Activated CD8-positive, alpha-beta T cell treated with anti-CD3 and anti-CD28 coated beads, Interleukin-2, amount 10 ng/mL, durations not matched to agents 7 days and 5 days (primary cell): ENCODE measurements around the gene PKD2L1. TPM values are rescaled to one million over a fixed set of nuclear protein-coding genes. Genes with fewer than 3 reads are reported as not detected.
A peak's percentile ranks its signal among the peaks of the same experiment; 100 is the strongest.

ENCODE experiments used
- ATAC-seq: fragments of 150-1000 bp; cut with Tn5 transposase; one replicate; pipeline ENCODE4 v1.10.0; 2021; ENCODE audit warnings: moderate library complexity
- CTCF ChIA-PET: fragments of 350-600 bp; sonication (Branson Sonifier 250); formaldehyde crosslinking; loops from one replicate; lab custom pipeline; 2021; ENCODE audit warnings: antibody characterized with exemption; lab: Charles Lee
- POLR2A ChIA-PET: fragments of 350-600 bp; sonication (Branson Sonifier 250); formaldehyde crosslinking; loops from one replicate; lab custom pipeline; 2021; ENCODE audit warnings: antibody characterized with exemption; lab: Charles Lee
- DNase-seq: peaks from one replicate; pipeline ENCODE4 v3.0.0-alpha.2; 2020
- H3K27ac Mint-ChIP-seq: one replicate; pipeline ENCODE4 v1.8.0; 2021; ENCODE audit warnings: mild to moderate bottlenecking, mixed read lengths
- H3K27me3 Mint-ChIP-seq: one replicate; pipeline ENCODE4 v1.8.0; 2021; ENCODE audit warnings: low read depth, mixed read lengths
- H3K36me3 Mint-ChIP-seq: one replicate; pipeline ENCODE4 v1.8.0; 2021; ENCODE audit warnings: low read depth, mixed read lengths
- H3K4me1 Mint-ChIP-seq: one replicate; pipeline ENCODE4 v1.8.0; 2021; ENCODE audit warnings: low read depth, mixed read lengths
- H3K4me3 Mint-ChIP-seq: one replicate; pipeline ENCODE4 v1.8.0; 2021; ENCODE audit warnings: mild to moderate bottlenecking, mixed read lengths
- H3K9me3 Mint-ChIP-seq: one replicate; pipeline ENCODE4 v1.8.0; 2022; ENCODE audit warnings: mixed read lengths; ENCODE audit not compliant: insufficient read depth
- total RNA-seq, 2 experiments: library from RNA; stranded (reverse); gene quantifications; one replicate each; pipeline ENCODE4 v1.2.3, GENCODE V29; 2021

PKD2L1 gene
- total RNA-seq, 2 experiments from 2014 or later = 0.10 to 0.68 TPM

GRCh38 chr10:100344241-100344788 is 14.3 kb upstream of the PKD2L1 start:
- H3K4me3 Mint-ChIP-seq = no peak overlapping the region
- CTCF ChIA-PET = interaction anchor here (0.7 to 24.9 kb wide), 12 partner anchors 10 to 191 kb away, joined by 3 to 311 read pairs (median 4); partner anchors contain the start of genes HIF1AN and SEC31B

GRCh38 chr10:100342627-100342972 is 12.6 kb upstream of the PKD2L1 start:
- ATAC-seq (no peak), DNase-seq (no peak)
- Mint-ChIP-seq H3K4me1 (peaks cover 51% of the 10 kb centered on the region), H3K9me3 (no peaks in the 10 kb centered on the region), H3K27me3 (no peaks in the 10 kb centered on the region), H3K27ac (peak overlapping the region; percentile 6), H3K4me3 (no peak overlapping the region), H3K36me3 (peaks cover 1% of the 10 kb centered on the region)
- ChIA-PET POLR2A (interaction anchor here (2.1 kb wide), 1 partner anchor 31 kb away, joined by 8 read pairs; no protein-coding TSS in a partner anchor), CTCF (interaction anchor here (0.7 to 24.9 kb wide), 12 partner anchors 9 to 176 kb away, joined by 3 to 311 read pairs (median 6); partner anchors contain the start of gene SEC31B)

More at GRCh38 chr10:100344241-100344788, 14.3 kb upstream of the PKD2L1 start:
- Mint-ChIP-seq H3K9me3 (no peaks in the 10 kb centered on the region), H3K4me1 (peaks cover 53% of the 10 kb centered on the region), H3K27me3 (no peaks in the 10 kb centered on the region), H3K27ac (no peak overlapping the region), H3K36me3 (peaks cover 18% of the 10 kb centered on the region)
- POLR2A ChIA-PET = interaction anchor here (2.1 to 5.7 kb wide), 2 partner anchors 26 to 29 kb away, joined by 8 to 43 read pairs; no protein-coding TSS in a partner anchor
- ATAC-seq = no peak
- DNase-seq = no peak

- DNase-seq (peak; percentile 72), ATAC-seq (peak; percentile 18)
- Mint-ChIP-seq H3K4me3 (no peak overlapping the region), H3K9me3 (no peaks in the 10 kb centered on the region), H3K36me3 (no peaks in the 10 kb centered on the region), H3K27ac (peak overlapping the region; percentile 18), H3K4me1 (peaks cover 51% of the 10 kb centered on the region), H3K27me3 (no peaks in the 10 kb centered on the region)
- ChIA-PET CTCF (interaction anchor here (0.7 to 24.9 kb wide), 11 partner anchors 10 to 177 kb away, joined by 3 to 311 read pairs (median 6); partner anchors contain the start of gene SEC31B), POLR2A (interaction anchor here (1.2 kb wide), 1 partner anchor 167 kb away, joined by 3 read pairs; no protein-coding TSS in a partner anchor)
These were observed 12.1 kb upstream of the PKD2L1 start for GRCh38 chr10:100341953-100342626.

- peaks cover 49% of the 10 kb centered on the region for H3K4me1 Mint-ChIP-seq
- ATAC-seq = no peak
- no peak overlapping the region for H3K4me3 Mint-ChIP-seq
- DNase-seq = no peak
- no peaks in the 10 kb centered on the region for H3K36me3 Mint-ChIP-seq
- ChIA-PET POLR2A (interaction anchor here (0.6 to 1.2 kb wide), 2 partner anchors 168 to 211 kb away, joined by 3 read pairs; no protein-coding TSS in a partner anchor), CTCF (interaction anchor here (0.8 to 24.9 kb wide), 10 partner anchors 9 to 178 kb away, joined by 3 to 311 read pairs (median 8); partner anchors contain the start of gene SEC31B)
- H3K27ac Mint-ChIP-seq = peak overlapping the region; percentile 18
- no peaks in the 10 kb centered on the region for H3K27me3 Mint-ChIP-seq
- H3K9me3 Mint-ChIP-seq = no peaks in the 10 kb centered on the region
These were observed 11.2 kb upstream of the PKD2L1 start for GRCh38 chr10:100340948-100341847.

GRCh38 chr10:100339236-100339635 is 9.2 kb upstream of the PKD2L1 start:
- ChIA-PET CTCF (interaction anchor here (0.7 to 24.9 kb wide), 22 partner anchors 7 to 183 kb away, joined by 3 to 311 read pairs (median 6); partner anchors contain the start of gene SCD), POLR2A (interaction anchor here (0.7 to 1.6 kb wide), 2 partner anchors 93 to 169 kb away, joined by 3 to 5 read pairs; no protein-coding TSS in a partner anchor)
- no peaks in the 10 kb centered on the region for H3K9me3 Mint-ChIP-seq
- ATAC-seq (no peak), DNase-seq (no peak)
- peaks cover 3% of the 10 kb centered on the region for H3K27me3 Mint-ChIP-seq
- H3K4me3 Mint-ChIP-seq = no peak overlapping the region
- H3K27ac Mint-ChIP-seq = peak overlapping the region; percentile 7
- H3K4me1 Mint-ChIP-seq = peaks cover 34% of the 10 kb centered on the region
- H3K36me3 Mint-ChIP-seq = no peaks in the 10 kb centered on the region

- Mint-ChIP-seq H3K27ac (peak overlapping the region; percentile 60), H3K4me1 (peaks cover 29% of the 10 kb centered on the region), H3K27me3 (peaks cover 9% of the 10 kb centered on the region), H3K9me3 (no peaks in the 10 kb centered on the region), H3K4me3 (no peak overlapping the region), H3K36me3 (no peaks in the 10 kb centered on the region)
- POLR2A ChIA-PET = interaction anchor here (0.7 to 1.6 kb wide), 2 partner anchors 94 to 170 kb away, joined by 3 to 5 read pairs; no protein-coding TSS in a partner anchor
- CTCF ChIA-PET = interaction anchor here (0.7 to 24.9 kb wide), 22 partner anchors 8 to 184 kb away, joined by 3 to 311 read pairs (median 6); partner anchors contain the start of gene SCD
- peak; percentile 88 for DNase-seq
- ATAC-seq = peak; percentile 90
These were observed 8.5 kb upstream of the PKD2L1 start for GRCh38 chr10:100338434-100339036.

- DNase-seq (no peak), ATAC-seq (no peak)
- Mint-ChIP-seq H3K4me1 (peaks cover 20% of the 10 kb centered on the region), H3K36me3 (no peaks in the 10 kb centered on the region), H3K27ac (no peak overlapping the region), H3K9me3 (no peaks in the 10 kb centered on the region), H3K4me3 (no peak overlapping the region), H3K27me3 (peaks cover 21% of the 10 kb centered on the region)
- ChIA-PET POLR2A (no interaction called here), CTCF (interaction anchor here (1.2 to 24.9 kb wide), 2 partner anchors 97 to 148 kb away, joined by 4 to 311 read pairs; no protein-coding TSS in a partner anchor)
These were observed 4.7 kb upstream of the PKD2L1 start for GRCh38 chr10:100334762-100335161.

- no peaks in the 10 kb centered on the region for H3K9me3 Mint-ChIP-seq
- ChIA-PET CTCF (interaction anchor here (1.2 to 24.9 kb wide), 3 partner anchors 98 to 185 kb away, joined by 4 to 311 read pairs (median 6); no protein-coding TSS in a partner anchor), POLR2A (no interaction called here)
- DNase-seq = no peak
- H3K27me3 Mint-ChIP-seq = peaks cover 21% of the 10 kb centered on the region
- no peak overlapping the region for H3K4me3 Mint-ChIP-seq
- H3K27ac Mint-ChIP-seq = no peak overlapping the region
- peaks cover 11% of the 10 kb centered on the region for H3K4me1 Mint-ChIP-seq
- no peak for ATAC-seq
- H3K36me3 Mint-ChIP-seq = no peaks in the 10 kb centered on the region
These were observed 3.8 kb upstream of the PKD2L1 start for GRCh38 chr10:100333661-100334440.

- POLR2A ChIA-PET = interaction anchor here (0.6 kb wide), 1 partner anchor 274 kb away, joined by 3 read pairs; no protein-coding TSS in a partner anchor
These were observed 3.1 kb upstream of the PKD2L1 start for GRCh38 chr10:100333106-100333505.

GRCh38 chr10:100328198-100328597 is 1.8 kb downstream of the PKD2L1 start:
- Mint-ChIP-seq H3K9me3 (no peaks in the 10 kb centered on the region), H3K36me3 (no peaks in the 10 kb centered on the region), H3K4me3 (no peak overlapping the region), H3K4me1 (peaks cover 20% of the 10 kb centered on the region), H3K27me3 (peaks cover 15% of the 10 kb centered on the region), H3K27ac (no peak overlapping the region)
- ChIA-PET POLR2A (interaction anchor here (1.4 to 1.7 kb wide), 2 partner anchors 42 to 181 kb away, joined by 6 to 8 read pairs; partner anchors contain the start of gene BLOC1S2), CTCF (interaction anchor here (1.1 to 24.9 kb wide), 7 partner anchors 10 to 196 kb away, joined by 3 to 311 read pairs (median 6); no protein-coding TSS in a partner anchor)
- ATAC-seq (no peak), DNase-seq (no peak)

More at GRCh38 chr10:100333106-100333505, 3.1 kb upstream of the PKD2L1 start:
- Mint-ChIP-seq H3K4me1 (peaks cover 7% of the 10 kb centered on the region), H3K27me3 (peaks cover 21% of the 10 kb centered on the region), H3K9me3 (no peaks in the 10 kb centered on the region), H3K36me3 (no peaks in the 10 kb centered on the region), H3K27ac (no peak overlapping the region), H3K4me3 (no peak overlapping the region)
- no peak for DNase-seq
- CTCF ChIA-PET = interaction anchor here (0.8 to 24.9 kb wide), 5 partner anchors 8 to 186 kb away, joined by 3 to 311 read pairs (median 5); no protein-coding TSS in a partner anchor
- no peak for ATAC-seq
